ENCODE results near the gene CTF1.

The CTF1 gene

GRCh38 chr16:30930160-30930571, 33.8 kb downstream of the CTF1 start:
- Histone ChIP-seq H4K8ac (ENCODE audit: low read depth, low read length) (no peak overlapping the region), H3K9me3 (ENCODE audit: insufficient read depth, low read depth, low read length) (no peaks in the 10 kb centered on the region), H4K12ac (ENCODE audit: low read depth, low read length) (no peak overlapping the region), H4K91ac (ENCODE audit: low read depth, low read length) (no peak overlapping the region), H3K79me2 (ENCODE audit: control insufficient read depth, insufficient read depth, low read length, poor library complexity) (no peaks in the 10 kb centered on the region), H3K4me1 (ENCODE audit: control insufficient read depth in 1 of 2, insufficient read depth in 2 of 2, low read length in 2 of 2) (no peaks in the 10 kb centered on the region), H3K9ac (ENCODE audit: low read length) (no peak overlapping the region), H2AK5ac (ENCODE audit: low read length) (no peak overlapping the region), H3K18ac (ENCODE audit: low read length) (no peak overlapping the region), H3K27ac (ENCODE audit: low read depth, low read length) (no peak overlapping the region), H2BK5ac (ENCODE audit: low read depth, low read length, poor library complexity) (no peak overlapping the region), H2BK12ac (ENCODE audit: low read length) (no peak overlapping the region), H3K23ac (ENCODE audit: low read length) (no peak overlapping the region), H2BK120ac (ENCODE audit: insufficient read depth, low read length, poor library complexity) (no peak overlapping the region), H3K4me3 (ENCODE audit: low read depth, low read length) (no peak overlapping the region), H3K79me1 (ENCODE audit: low read length) (no peaks in the 10 kb centered on the region), H2AFZ (ENCODE audit: insufficient read depth, low read length, poor library complexity) (no peak overlapping the region), H3K14ac (ENCODE audit: low read length) (no peak overlapping the region), H3K27me3 (ENCODE audit: insufficient read depth, low read length) (no peaks in the 10 kb centered on the region), H3K4me2 (ENCODE audit: low read length) (no peak overlapping the region), H3K36me3 (ENCODE audit: control insufficient read depth in 1 of 2, insufficient read depth in 2 of 2, low read length in 2 of 2) (peaks cover 71 to 78% of the 10 kb centered on the region in 2 experiments), H3K4ac (ENCODE audit: low read depth, low read length) (no peak overlapping the region)
- no peak for DNase-seq
- no CpG with 5 or more reads among the region's 35 CpGs for WGBS (ENCODE audit: extremely low coverage, insufficient coverage, insufficient read length)

- DNase-seq: no peak
These were observed 34.7 kb downstream of the CTF1 start for GRCh38 chr16:30931068-30931650.

GRCh38 chr16:30934827-30935557, 38.6 kb downstream of the CTF1 start:
- Histone ChIP-seq H2BK12ac (ENCODE audit: low read length) (no peak overlapping the region), H3K18ac (ENCODE audit: low read length) (no peak overlapping the region), H3K27ac (ENCODE audit: low read depth, low read length) (no peak overlapping the region), H2BK120ac (ENCODE audit: insufficient read depth, low read length, poor library complexity) (no peak overlapping the region), H2AK5ac (ENCODE audit: low read length) (no peak overlapping the region), H3K27me3 (ENCODE audit: insufficient read depth, low read length) (no peaks in the 10 kb centered on the region), H3K23ac (ENCODE audit: low read length) (no peak overlapping the region), H3K4me1 (ENCODE audit: control insufficient read depth in 1 of 2, insufficient read depth in 2 of 2, low read length in 2 of 2) (no peaks in the 10 kb centered on the region), H3K79me2 (ENCODE audit: control insufficient read depth, insufficient read depth, low read length, poor library complexity) (no peaks in the 10 kb centered on the region), H3K9me3 (ENCODE audit: insufficient read depth, low read depth, low read length) (no peaks in the 10 kb centered on the region), H2AFZ (ENCODE audit: insufficient read depth, low read length, poor library complexity) (no peak overlapping the region), H3K36me3 (ENCODE audit: control insufficient read depth in 1 of 2, insufficient read depth in 2 of 2, low read length in 2 of 2) (peaks cover 58 to 60% of the 10 kb centered on the region in 2 experiments), H3K9ac (ENCODE audit: low read length) (no peak overlapping the region), H4K91ac (ENCODE audit: low read depth, low read length) (no peak overlapping the region), H3K4me3 (ENCODE audit: low read depth, low read length) (no peak overlapping the region), H4K12ac (ENCODE audit: low read depth, low read length) (no peak overlapping the region), H3K4me2 (ENCODE audit: low read length) (no peak overlapping the region), H3K4ac (ENCODE audit: low read depth, low read length) (no peak overlapping the region), H4K8ac (ENCODE audit: low read depth, low read length) (no peak overlapping the region), H3K14ac (ENCODE audit: low read length) (no peak overlapping the region), H3K79me1 (ENCODE audit: low read length) (no peaks in the 10 kb centered on the region), H2BK5ac (ENCODE audit: low read depth, low read length, poor library complexity) (no peak overlapping the region)
- WGBS (ENCODE audit: extremely low coverage, insufficient coverage, insufficient read length): no CpG with 5 or more reads among the region's 12 CpGs
- peak; percentile 38 to 58 for DNase-seq

More at GRCh38 chr16:30931068-30931650, 34.7 kb downstream of the CTF1 start:
- no peak overlapping the region for H3K14ac ChIP-seq (ENCODE audit: low read length)
- H2BK12ac ChIP-seq (ENCODE audit: low read length): no peak overlapping the region
- no peak overlapping the region for H3K23ac ChIP-seq (ENCODE audit: low read length)
- no peak overlapping the region for H3K4me2 ChIP-seq (ENCODE audit: low read length)
- no peak overlapping the region for H4K8ac ChIP-seq (ENCODE audit: low read depth, low read length)
- H3K9ac ChIP-seq (ENCODE audit: low read length): no peak overlapping the region
- H3K79me1 ChIP-seq (ENCODE audit: low read length): no peaks in the 10 kb centered on the region
- no peaks in the 10 kb centered on the region for H3K4me1 ChIP-seq (ENCODE audit: control insufficient read depth in 1 of 2, insufficient read depth in 2 of 2, low read length in 2 of 2)
- WGBS (ENCODE audit: extremely low coverage, insufficient coverage, insufficient read length): no CpG with 5 or more reads among the region's 12 CpGs
- H4K91ac ChIP-seq (ENCODE audit: low read depth, low read length): no peak overlapping the region
- no peak overlapping the region for H2BK120ac ChIP-seq (ENCODE audit: insufficient read depth, low read length, poor library complexity)
- no peak overlapping the region for H2AFZ ChIP-seq (ENCODE audit: insufficient read depth, low read length, poor library complexity)
- H2BK5ac ChIP-seq (ENCODE audit: low read depth, low read length, poor library complexity): no peak overlapping the region
- H3K4ac ChIP-seq (ENCODE audit: low read depth, low read length): no peak overlapping the region
- H4K12ac ChIP-seq (ENCODE audit: low read depth, low read length): no peak overlapping the region
- no peak overlapping the region for H3K4me3 ChIP-seq (ENCODE audit: low read depth, low read length)
- peaks cover 74 to 79% of the 10 kb centered on the region in 2 experiments for H3K36me3 ChIP-seq (ENCODE audit: control insufficient read depth in 1 of 2, insufficient read depth in 2 of 2, low read length in 2 of 2)
- no peak overlapping the region for H3K27ac ChIP-seq (ENCODE audit: low read depth, low read length)
- H3K18ac ChIP-seq (ENCODE audit: low read length): no peak overlapping the region
- H3K79me2 ChIP-seq (ENCODE audit: control insufficient read depth, insufficient read depth, low read length, poor library complexity): no peaks in the 10 kb centered on the region
- H3K9me3 ChIP-seq (ENCODE audit: insufficient read depth, low read depth, low read length): no peaks in the 10 kb centered on the region
- H2AK5ac ChIP-seq (ENCODE audit: low read length): no peak overlapping the region
- H3K27me3 ChIP-seq (ENCODE audit: insufficient read depth, low read length): no peaks in the 10 kb centered on the region

- H4K8ac ChIP-seq (ENCODE audit: low read depth, low read length): no peak overlapping the region
- H4K91ac ChIP-seq (ENCODE audit: low read depth, low read length): no peak overlapping the region
- DNase-seq: no peak
- H3K9me3 ChIP-seq (ENCODE audit: insufficient read depth, low read depth, low read length): no peaks in the 10 kb centered on the region
- H2BK120ac ChIP-seq (ENCODE audit: insufficient read depth, low read length, poor library complexity): no peak overlapping the region
- peaks cover 49 to 53% of the 10 kb centered on the region in 2 experiments for H3K36me3 ChIP-seq (ENCODE audit: control insufficient read depth in 1 of 2, insufficient read depth in 2 of 2, low read length in 2 of 2)
- H3K4me1 ChIP-seq (ENCODE audit: control insufficient read depth in 1 of 2, insufficient read depth in 2 of 2, low read length in 2 of 2): no peaks in the 10 kb centered on the region
- no peak overlapping the region for H4K12ac ChIP-seq (ENCODE audit: low read depth, low read length)
- H2AFZ ChIP-seq (ENCODE audit: insufficient read depth, low read length, poor library complexity): no peak overlapping the region
- H3K18ac ChIP-seq (ENCODE audit: low read length): no peak overlapping the region
- H3K4me2 ChIP-seq (ENCODE audit: low read length): no peak overlapping the region
- H3K79me2 ChIP-seq (ENCODE audit: control insufficient read depth, insufficient read depth, low read length, poor library complexity): no peaks in the 10 kb centered on the region
- no peak overlapping the region for H3K4ac ChIP-seq (ENCODE audit: low read depth, low read length)
- WGBS (ENCODE audit: extremely low coverage, insufficient coverage, insufficient read length): no CpG with 5 or more reads among the region's 5 CpGs
- no peak overlapping the region for H3K27ac ChIP-seq (ENCODE audit: low read depth, low read length)
- no peak overlapping the region for H2BK5ac ChIP-seq (ENCODE audit: low read depth, low read length, poor library complexity)
- H3K4me3 ChIP-seq (ENCODE audit: low read depth, low read length): no peak overlapping the region
- no peak overlapping the region for H2AK5ac ChIP-seq (ENCODE audit: low read length)
- no peak overlapping the region for H2BK12ac ChIP-seq (ENCODE audit: low read length)
- H3K14ac ChIP-seq (ENCODE audit: low read length): no peak overlapping the region
- no peaks in the 10 kb centered on the region for H3K79me1 ChIP-seq (ENCODE audit: low read length)
- no peak overlapping the region for H3K23ac ChIP-seq (ENCODE audit: low read length)
- no peak overlapping the region for H3K9ac ChIP-seq (ENCODE audit: low read length)
- H3K27me3 ChIP-seq (ENCODE audit: insufficient read depth, low read length): no peaks in the 10 kb centered on the region
These were observed 41.3 kb downstream of the CTF1 start for GRCh38 chr16:30937692-30938091.
